GM19463 (cell line): ENCODE results near the gene TMEM53.

Experiments
- ATAC-seq: cut with Tn5 transposase; IDR thresholded peaks from one replicate; pipeline ENCODE4 v1.9.1; 2021; ENCODE audit warnings: mild to moderate bottlenecking, moderate library complexity; ENCODE audit not compliant: unreplicated experiment

The TMEM53 gene

GRCh38 chr1:44631647-44632539, 42.4 kb downstream of the TMEM53 start:
- ATAC-seq, result peak; percentile 74

GRCh38 chr1:44631333-44631646, 43.0 kb downstream of the TMEM53 start:
- no peak for ATAC-seq

GRCh38 chr1:44630116-44630515, 44.2 kb downstream of the TMEM53 start:
- no peak for ATAC-seq

- ATAC-seq, result no peak
Measured at GRCh38 chr1:44628962-44629756, 45.1 kb downstream of the TMEM53 start.

GRCh38 chr1:44625348-44625747, 48.9 kb downstream of the TMEM53 start:
- ATAC-seq, result no peak

GRCh38 chr1:44624268-44624901, 49.9 kb downstream of the TMEM53 start:
- ATAC-seq, result no peak

GRCh38 chr1:44621841-44622286, 52.4 kb downstream of the TMEM53 start:
- ATAC-seq, result no peak

GRCh38 chr1:44620072-44620471, 54.2 kb downstream of the TMEM53 start:
- ATAC-seq, result no peak

GRCh38 chr1:44619261-44619900, 54.9 kb downstream of the TMEM53 start:
- ATAC-seq, result no peak

GRCh38 chr1:44617703-44618029, 56.6 kb downstream of the TMEM53 start:
- no peak for ATAC-seq

- no peak for ATAC-seq
Measured at GRCh38 chr1:44616991-44617702, 57.1 kb downstream of the TMEM53 start.

- ATAC-seq, result no peak
Measured at GRCh38 chr1:44616284-44616990, 57.8 kb downstream of the TMEM53 start.

GRCh38 chr1:44613941-44614340, 60.3 kb downstream of the TMEM53 start:
- ATAC-seq, result no peak

GRCh38 chr1:44611866-44612265, 62.4 kb downstream of the TMEM53 start:
- no peak for ATAC-seq

- no peak for ATAC-seq
Measured at GRCh38 chr1:44611419-44611818, 62.9 kb downstream of the TMEM53 start.

- no peak for ATAC-seq
Measured at GRCh38 chr1:44610527-44611148, 63.6 kb downstream of the TMEM53 start.

- ATAC-seq, result no peak
Measured at GRCh38 chr1:44609768-44610526, 64.3 kb downstream of the TMEM53 start.

GRCh38 chr1:44609412-44609767, 64.9 kb downstream of the TMEM53 start:
- no peak for ATAC-seq

- no peak for ATAC-seq
Measured at GRCh38 chr1:44608141-44608540, 66.1 kb downstream of the TMEM53 start.
